Body of pancreas (tissue), 4 donors: ENCODE data around the gene DCBLD1. TPM values are rescaled to one million over a fixed set of nuclear protein-coding genes. Genes with fewer than 3 reads are reported as not detected.

Experiments used
- ATAC-seq: fragments of 150-250 bp; one replicate; pipeline ENCODE4 v1.9.1; 2016
- DNase-seq, 4 donors: peaks; one replicate each; pipeline ENCODE4 v3.0.0-alpha.2; 2019
- H3K27ac ChIP-seq, 4 donors: fragments of 200-600 bp; sonication (generic); 1 replicate in 3 of 4; 2 replicates in 1 of 4; pipeline versions ENCODE4 v1.5.1 to v1.6.1; 2016 to 2019; ENCODE audit warnings: mild to moderate bottlenecking in 1 of 4, mixed read lengths in 1 of 4, moderate library complexity in 1 of 4
- H3K27me3 ChIP-seq, 2 donors: fragments of 200-600 bp; sonication (generic); one replicate each; pipeline ENCODE4 v1.6.0; 2016; ENCODE audit warnings: mild to moderate bottlenecking in 1 of 2
- H3K36me3 ChIP-seq, 2 donors: fragments of 200-600 bp; sonication (generic); replicated peaks in 1 of 2; 2 replicates each; pipeline ENCODE4 v1.5.1; 2016; ENCODE audit warnings: low read depth in 2 of 2; ENCODE audit not compliant: insufficient read depth in 1 of 2
- H3K4me1 ChIP-seq: fragments of 200-600 bp; sonication (generic); one replicate; pipeline ENCODE4 v1.6.0; 2016
- H3K4me3 ChIP-seq, 2 donors: fragments of 200-600 bp; sonication (generic); 1 replicate in 1 of 2; 2 replicates in 1 of 2; pipeline ENCODE4 v1.5.1; 2016 to 2019
- H3K9me3 ChIP-seq, 3 donors: fragments of 200-600 bp; sonication (generic); 1 replicate in 2 of 3; 2 replicates in 1 of 3; pipeline ENCODE4 v1.5.1; 2016
- CTCF ChIP-seq, 7 experiments: fragments of 450-650 bp in 4 of 7; fragments of 200-600 bp in 3 of 7; sonication (generic) in 3 of 7; IDR thresholded peaks; one replicate each; pipeline ENCODE4 v1.5.1; 2016 to 2019; ENCODE audit warnings: antibody characterized with exemption in 7 of 7
- POLR2A ChIP-seq, 3 donors: fragments of 450-650 bp; IDR thresholded peaks; one replicate each; pipeline ENCODE4 v1.6.1; 2016; ENCODE audit warnings: antibody characterized with exemption in 3 of 3, mild to moderate bottlenecking in 2 of 3
- WGBS, 2 donors: methylation state at CpG; one replicate each; pipeline ENCODE4 v1.1.5; 2017; 5-methylcytosine and 5-hydroxymethylcytosine counted together
- intact Hi-C: fragments of 100-400 bp; cut with DNase I; formaldehyde crosslinking; loops from one replicate; pipeline ENCODE4 v1.15.1; 2023
- total RNA-seq, 2 donors: library from RNA; depleted of rRNA; stranded (reverse); fragments of >200 nt; gene quantifications; one replicate each; pipeline ENCODE4 v1.1.0, GENCODE V29; 2016

The DCBLD1 gene
- total RNA-seq, 2 donors from 2014 or later = 10.6 to 11.5 TPM

DNA sequence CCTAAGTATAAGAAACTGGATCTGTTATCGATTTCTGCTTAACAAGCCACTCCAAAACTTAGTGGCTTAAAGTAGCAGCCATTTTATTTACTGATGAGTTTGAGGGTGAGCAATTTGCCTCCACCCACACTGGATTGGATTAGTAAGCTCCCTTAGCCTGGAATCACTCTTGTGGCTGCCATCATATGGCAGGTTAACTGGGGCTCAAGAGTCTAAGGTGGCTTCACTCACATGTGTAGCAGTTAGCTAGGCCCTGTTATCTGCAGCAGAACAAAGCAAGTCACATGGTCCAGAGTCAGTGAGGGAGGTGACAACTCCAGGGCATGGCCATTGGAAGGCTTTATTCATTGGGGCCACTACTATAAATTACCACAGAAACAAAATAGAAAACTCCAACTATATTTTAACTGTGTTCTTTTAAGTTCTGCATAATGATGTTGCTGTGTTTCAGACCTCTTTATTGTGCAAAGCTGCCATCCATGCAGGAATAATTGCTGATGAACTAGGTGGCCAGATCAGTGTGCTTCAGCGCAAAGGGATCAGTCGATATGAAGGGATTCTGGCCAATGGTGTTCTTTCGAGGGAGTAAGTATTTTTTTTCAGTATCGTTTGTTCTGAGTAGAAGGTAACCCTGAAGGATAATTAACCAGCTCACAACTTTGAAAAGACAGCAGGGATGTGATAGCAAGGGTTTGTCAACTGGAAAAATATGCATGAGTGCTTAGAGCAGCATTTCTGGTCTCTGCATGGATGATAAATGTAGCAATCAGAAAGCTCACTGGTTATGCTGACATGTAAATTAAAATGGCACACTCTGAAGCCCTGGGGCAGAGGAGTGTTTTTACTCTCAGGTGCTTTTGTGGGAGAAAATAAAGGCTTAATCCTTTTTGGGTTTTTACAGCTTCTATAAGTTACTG lies 49.6 kb downstream of the DCBLD1 start:
- ATAC-seq = no peak

GRCh38 chr6:117533775-117534174 lies 51.3 kb downstream of the DCBLD1 start:
- no peak for TF ChIP-seq POLR2A (IDR thresholded peaks at IDR 0.05)
- no peak for TF ChIP-seq CTCF (IDR thresholded peaks at IDR 0.05)
- no peak for ATAC-seq
- 89 to 94% methylated on average over 4 of the region's 4 CpGs for WGBS, 2 donors
- peaks cover 0 to under 1% of the 10 kb centered on the region in 2 donors for H3K36me3 ChIP-seq
- no peak overlapping the region for H3K4me3 ChIP-seq
- H3K4me1 ChIP-seq = no peaks in the 10 kb centered on the region
- H3K27ac ChIP-seq = no peak overlapping the region
- no peaks in the 10 kb centered on the region for H3K27me3 ChIP-seq
- H3K9me3 ChIP-seq = no peaks in the 10 kb centered on the region
- no peak for DNase-seq
- intact Hi-C loops = no loop called here

More for the DNA sequence above, 49.6 kb downstream of the DCBLD1 start:
- H3K36me3 ChIP-seq = no peaks in the 10 kb centered on the region
- no peak overlapping the region for H3K27ac ChIP-seq
- TF ChIP-seq CTCF (IDR thresholded peaks at IDR 0.05) (no peak), POLR2A (IDR thresholded peaks at IDR 0.05) (no peak)
- no peaks in the 10 kb centered on the region for H3K9me3 ChIP-seq
- no peak for DNase-seq
- H3K4me3 ChIP-seq = no peak overlapping the region
- 82 to 92% methylated on average over 5 of the region's 5 CpGs for WGBS, 2 donors
- intact Hi-C loops = no loop called here
- H3K4me1 ChIP-seq = no peaks in the 10 kb centered on the region
- no peaks in the 10 kb centered on the region for H3K27me3 ChIP-seq

DNA sequence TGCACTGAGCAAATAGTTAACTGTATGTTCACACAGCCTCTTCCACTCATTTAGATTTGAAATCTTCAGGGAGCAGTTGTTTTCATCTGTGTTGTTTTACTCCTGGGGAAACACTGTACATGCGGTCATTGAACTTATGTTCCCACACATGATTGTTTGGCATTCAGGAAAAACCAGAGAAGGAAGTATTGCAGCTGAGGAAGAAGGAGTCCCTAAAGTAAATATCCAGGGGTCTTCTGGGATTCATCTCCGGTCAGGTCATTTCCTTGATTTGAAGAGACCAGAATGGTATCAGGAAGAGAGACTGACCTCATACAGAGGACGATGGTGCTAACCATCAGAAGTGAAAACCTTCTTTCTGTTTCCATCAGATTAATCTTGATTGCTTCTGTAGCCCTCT lies 52.5 kb downstream of the DCBLD1 start:
- H3K4me3 ChIP-seq = no peak overlapping the region
- no peaks in the 10 kb centered on the region for H3K4me1 ChIP-seq
- DNase-seq = no peak
- no peak for TF ChIP-seq POLR2A (IDR thresholded peaks at IDR 0.05)
- TF ChIP-seq CTCF (IDR thresholded peaks at IDR 0.05) = no peak
- ATAC-seq = no peak
- H3K36me3 ChIP-seq = peaks cover 0 to 2% of the 10 kb centered on the region in 2 donors
- 74 to 77% methylated on average over 3 of the region's 3 CpGs for WGBS, 2 donors
- H3K9me3 ChIP-seq = no peaks in the 10 kb centered on the region
- intact Hi-C loops = no loop called here
- no peak overlapping the region for H3K27ac ChIP-seq
- no peaks in the 10 kb centered on the region for H3K27me3 ChIP-seq

DNA sequence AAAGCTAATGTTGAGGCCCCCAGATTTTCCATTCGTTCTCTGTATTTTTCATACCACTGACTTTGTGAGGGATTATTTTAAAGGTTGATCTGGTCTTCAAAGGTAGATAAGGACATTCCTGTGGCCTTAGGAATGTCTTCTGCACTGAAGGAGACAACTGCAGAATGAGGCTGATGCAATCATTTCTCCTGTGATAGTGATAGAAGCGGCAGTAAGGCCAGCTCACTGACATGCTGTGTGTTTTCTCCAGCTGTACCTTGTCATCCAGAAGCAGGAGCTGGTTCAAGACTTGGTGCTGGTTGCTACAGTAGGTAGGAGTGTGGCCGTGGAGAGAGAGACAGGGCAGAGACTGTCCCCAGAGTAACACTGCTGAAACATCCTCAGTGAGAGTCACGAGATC lies 53.8 kb downstream of the DCBLD1 start:
- WGBS, 2 donors = 89 to 90% methylated on average over 4 of the region's 4 CpGs
- ATAC-seq (no peak), DNase-seq (no peak)
- Histone ChIP-seq H3K27ac (no peak overlapping the region), H3K9me3 (no peaks in the 10 kb centered on the region), H3K4me1 (no peaks in the 10 kb centered on the region), H3K27me3 (no peaks in the 10 kb centered on the region), H3K36me3 (peaks cover 0 to 2% of the 10 kb centered on the region in 2 donors), H3K4me3 (no peak overlapping the region)
- intact Hi-C loops = no loop called here
- no peak for TF ChIP-seq POLR2A (IDR thresholded peaks at IDR 0.05)
- TF ChIP-seq CTCF (IDR thresholded peaks at IDR 0.05) = no peak

DNA sequence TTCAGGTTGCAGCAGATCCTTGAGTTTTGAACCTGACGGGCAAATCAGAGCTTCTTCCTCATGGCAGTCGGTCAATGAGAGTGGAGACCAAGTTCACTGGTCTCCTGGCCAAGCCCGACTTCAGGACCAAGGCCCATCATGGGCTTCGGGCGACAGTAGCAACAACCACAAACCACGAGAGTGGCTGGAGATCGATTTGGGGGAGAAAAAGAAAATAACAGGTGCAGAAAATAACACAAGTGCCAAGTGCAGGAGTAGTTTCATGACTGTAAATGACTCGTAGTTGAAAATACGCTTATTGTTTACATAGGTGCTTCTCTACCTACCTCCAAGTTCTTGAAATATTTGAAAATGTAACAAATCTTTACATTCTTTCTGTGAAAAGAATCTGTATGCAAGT lies 56.1 kb downstream of the DCBLD1 start:
- ATAC-seq (no peak), DNase-seq (no peak)
- no peaks in the 10 kb centered on the region for H3K27me3 ChIP-seq
- no peak overlapping the region for H3K27ac ChIP-seq
- peaks cover 0 to 2% of the 10 kb centered on the region in 2 donors for H3K36me3 ChIP-seq
- no peak overlapping the region for H3K4me3 ChIP-seq
- no peaks in the 10 kb centered on the region for H3K4me1 ChIP-seq
- intact Hi-C loops = no loop called here
- no peaks in the 10 kb centered on the region for H3K9me3 ChIP-seq
- 87 to 91% methylated on average over 9 of the region's 9 CpGs for WGBS, 2 donors
- no peak for TF ChIP-seq CTCF (IDR thresholded peaks at IDR 0.05)
- no peak for TF ChIP-seq POLR2A (IDR thresholded peaks at IDR 0.05)
